ENCODE data around the gene COP1. TPM values are rescaled to one million over a fixed set of nuclear protein-coding genes. Genes with fewer than 3 reads are reported as not detected.

COP1 gene
- total RNA-seq, 1 experiment from 2014 or later: 35.8 TPM

DNA sequence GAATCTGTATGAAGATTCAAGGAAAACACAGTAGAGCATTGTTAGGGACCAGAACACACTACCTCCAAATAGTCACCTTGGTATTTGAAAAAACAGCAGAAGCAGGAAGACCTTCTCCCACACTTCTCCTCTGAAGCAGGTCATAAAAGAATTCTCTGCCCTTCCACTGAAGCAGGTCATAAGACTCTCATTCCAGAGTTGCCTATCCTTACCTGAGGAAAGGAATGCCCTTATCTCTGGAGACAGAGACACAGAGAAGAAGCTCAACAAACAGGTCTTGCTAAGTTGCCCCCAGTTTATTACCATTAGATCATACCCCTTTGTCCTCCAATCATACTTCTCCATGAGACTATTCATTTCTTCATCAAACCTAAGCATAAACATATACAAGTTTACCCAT, 237.9 kb downstream of the COP1 start:
- intact Hi-C loops (cut with micrococcal nuclease; ENCODE audit: unreplicated experiment): loop anchor here (10.0 kb wide), 1 partner anchor 56 kb away; no protein-coding TSS in a partner anchor
- TF ChIP-seq CTCF (conservative IDR thresholded peaks at IDR 0.05; ENCODE audit: low read depth, low read length): no peak
- TF ChIP-seq EZH2 (IDR thresholded peaks at IDR 0.05; ENCODE audit: borderline replicate concordance, low read depth, low read length, poor library complexity, severe bottlenecking): no peak
- ChIA-PET POLR2A (ENCODE audit: low non-redundant PET) (no interaction called here), CTCF (no interaction called here)
- H3K4me1 ChIP-seq (ENCODE audit: insufficient read depth, low read length, poor library complexity, severe bottlenecking): peaks cover 13% of the 10 kb centered on the region
- no peak overlapping the region for H3K4me3 ChIP-seq (ENCODE audit: low read depth, low read length, poor library complexity, severe bottlenecking)
- no peaks in the 10 kb centered on the region for H3K36me3 ChIP-seq (ENCODE audit: insufficient read depth, low read length, poor library complexity, severe bottlenecking)
- H3K27ac ChIP-seq (ENCODE audit: low read depth, low read length, poor library complexity, severe bottlenecking): no peak overlapping the region
- no TSS peak for BruUV-seq (replicated peaks)
- DNase-seq (ENCODE audit: low spot score): no peak
- H3K27me3 ChIP-seq (replicated peaks; ENCODE audit: insufficient read depth, low read depth, low read length, poor library complexity): no peaks in the 10 kb centered on the region
- no peaks in the 10 kb centered on the region for H3K9me3 ChIP-seq (ENCODE audit: low read depth, low read length, poor library complexity, severe bottlenecking)

DNA sequence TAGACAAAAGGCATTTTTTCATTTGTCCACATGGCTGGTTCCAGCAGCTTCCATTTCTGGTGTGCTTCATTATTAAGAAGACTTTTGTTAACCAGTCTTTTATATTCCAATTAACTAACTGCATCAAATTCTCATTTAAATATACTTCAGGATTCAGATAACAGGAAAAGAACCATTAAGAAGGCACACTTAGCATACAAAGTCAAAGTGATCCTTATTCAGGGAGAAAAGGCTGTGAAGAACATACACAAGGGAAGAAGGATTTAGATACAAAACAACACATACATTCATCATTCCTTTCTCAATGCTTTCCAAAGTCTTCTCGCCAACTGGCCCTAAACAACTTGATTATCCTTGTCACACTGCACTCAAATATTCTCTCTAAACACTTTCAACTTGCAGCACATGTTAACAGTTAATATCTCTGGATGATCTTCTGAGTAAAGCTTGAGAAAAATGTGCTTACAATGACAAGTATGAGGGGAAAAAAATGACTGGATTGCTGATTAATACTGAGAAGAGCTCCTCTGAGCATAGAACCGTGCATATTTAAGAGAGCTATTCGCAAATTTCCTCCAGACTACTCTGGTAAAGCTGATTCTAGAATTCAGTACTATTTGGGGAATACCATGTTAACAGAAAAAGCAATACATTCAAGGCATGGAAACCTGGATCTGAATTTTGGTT, 238.5 kb downstream of the COP1 start:
- Histone ChIP-seq H3K27me3 (replicated peaks; ENCODE audit: insufficient read depth, low read depth, low read length, poor library complexity) (no peaks in the 10 kb centered on the region), H3K9me3 (ENCODE audit: low read depth, low read length, poor library complexity, severe bottlenecking) (no peaks in the 10 kb centered on the region), H3K4me3 (ENCODE audit: low read depth, low read length, poor library complexity, severe bottlenecking) (no peak overlapping the region), H3K27ac (ENCODE audit: low read depth, low read length, poor library complexity, severe bottlenecking) (no peak overlapping the region), H3K4me1 (ENCODE audit: insufficient read depth, low read length, poor library complexity, severe bottlenecking) (peaks cover 13% of the 10 kb centered on the region), H3K36me3 (ENCODE audit: insufficient read depth, low read length, poor library complexity, severe bottlenecking) (no peaks in the 10 kb centered on the region)
- ChIA-PET POLR2A (ENCODE audit: low non-redundant PET) (no interaction called here), CTCF (no interaction called here)
- TF ChIP-seq CTCF (conservative IDR thresholded peaks at IDR 0.05; ENCODE audit: low read depth, low read length) (no peak), EZH2 (IDR thresholded peaks at IDR 0.05; ENCODE audit: borderline replicate concordance, low read depth, low read length, poor library complexity, severe bottlenecking) (no peak)
- no TSS peak for BruUV-seq (replicated peaks)
- peak; percentile 65 for DNase-seq (ENCODE audit: low spot score)
- intact Hi-C loops (cut with micrococcal nuclease; ENCODE audit: unreplicated experiment): loop anchor here (10.0 kb wide), 1 partner anchor 56 kb away; no protein-coding TSS in a partner anchor

GRCh38 chr1:175963740-175964139, 243.3 kb downstream of the COP1 start:
- POLR2A ChIA-PET (ENCODE audit: low non-redundant PET): no interaction called here
- Histone ChIP-seq H3K4me3 (ENCODE audit: low read depth, low read length, poor library complexity, severe bottlenecking) (no peak overlapping the region), H3K36me3 (ENCODE audit: insufficient read depth, low read length, poor library complexity, severe bottlenecking) (no peaks in the 10 kb centered on the region), H3K27me3 (replicated peaks; ENCODE audit: insufficient read depth, low read depth, low read length, poor library complexity) (no peaks in the 10 kb centered on the region), H3K4me1 (ENCODE audit: insufficient read depth, low read length, poor library complexity, severe bottlenecking) (peaks cover 11% of the 10 kb centered on the region), H3K27ac (ENCODE audit: low read depth, low read length, poor library complexity, severe bottlenecking) (no peak overlapping the region), H3K9me3 (ENCODE audit: low read depth, low read length, poor library complexity, severe bottlenecking) (no peaks in the 10 kb centered on the region)
- CTCF ChIA-PET: no interaction called here
- BruUV-seq (replicated peaks): no TSS peak
- intact Hi-C loops (cut with micrococcal nuclease; ENCODE audit: unreplicated experiment): loop anchor here (10.0 kb wide), 1 partner anchor 61 kb away; no protein-coding TSS in a partner anchor
- DNase-seq (ENCODE audit: low spot score): no peak
- no peak for TF ChIP-seq CTCF (conservative IDR thresholded peaks at IDR 0.05; ENCODE audit: low read depth, low read length)
- TF ChIP-seq EZH2 (IDR thresholded peaks at IDR 0.05; ENCODE audit: borderline replicate concordance, low read depth, low read length, poor library complexity, severe bottlenecking): no peak

All from A673 (cell line).